GM21619 (cell line): ENCODE measurements around the gene PGBD5.
A peak's percentile ranks its signal among the peaks of the same experiment; 100 is the strongest.
"Not testable (repeated sequence)": the region's sequence is repeated elsewhere in the genome, so short reads cannot be mapped to it uniquely, and the experiment has no call there.

ENCODE experiments used
- ATAC-seq: cut with Tn5 transposase; IDR thresholded peaks from one replicate; pipeline ENCODE4 v1.9.1; 2021; ENCODE audit not compliant: unreplicated experiment

PGBD5 gene, protein sequence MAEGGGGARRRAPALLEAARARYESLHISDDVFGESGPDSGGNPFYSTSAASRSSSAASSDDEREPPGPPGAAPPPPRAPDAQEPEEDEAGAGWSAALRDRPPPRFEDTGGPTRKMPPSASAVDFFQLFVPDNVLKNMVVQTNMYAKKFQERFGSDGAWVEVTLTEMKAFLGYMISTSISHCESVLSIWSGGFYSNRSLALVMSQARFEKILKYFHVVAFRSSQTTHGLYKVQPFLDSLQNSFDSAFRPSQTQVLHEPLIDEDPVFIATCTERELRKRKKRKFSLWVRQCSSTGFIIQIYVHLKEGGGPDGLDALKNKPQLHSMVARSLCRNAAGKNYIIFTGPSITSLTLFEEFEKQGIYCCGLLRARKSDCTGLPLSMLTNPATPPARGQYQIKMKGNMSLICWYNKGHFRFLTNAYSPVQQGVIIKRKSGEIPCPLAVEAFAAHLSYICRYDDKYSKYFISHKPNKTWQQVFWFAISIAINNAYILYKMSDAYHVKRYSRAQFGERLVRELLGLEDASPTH

DNA sequence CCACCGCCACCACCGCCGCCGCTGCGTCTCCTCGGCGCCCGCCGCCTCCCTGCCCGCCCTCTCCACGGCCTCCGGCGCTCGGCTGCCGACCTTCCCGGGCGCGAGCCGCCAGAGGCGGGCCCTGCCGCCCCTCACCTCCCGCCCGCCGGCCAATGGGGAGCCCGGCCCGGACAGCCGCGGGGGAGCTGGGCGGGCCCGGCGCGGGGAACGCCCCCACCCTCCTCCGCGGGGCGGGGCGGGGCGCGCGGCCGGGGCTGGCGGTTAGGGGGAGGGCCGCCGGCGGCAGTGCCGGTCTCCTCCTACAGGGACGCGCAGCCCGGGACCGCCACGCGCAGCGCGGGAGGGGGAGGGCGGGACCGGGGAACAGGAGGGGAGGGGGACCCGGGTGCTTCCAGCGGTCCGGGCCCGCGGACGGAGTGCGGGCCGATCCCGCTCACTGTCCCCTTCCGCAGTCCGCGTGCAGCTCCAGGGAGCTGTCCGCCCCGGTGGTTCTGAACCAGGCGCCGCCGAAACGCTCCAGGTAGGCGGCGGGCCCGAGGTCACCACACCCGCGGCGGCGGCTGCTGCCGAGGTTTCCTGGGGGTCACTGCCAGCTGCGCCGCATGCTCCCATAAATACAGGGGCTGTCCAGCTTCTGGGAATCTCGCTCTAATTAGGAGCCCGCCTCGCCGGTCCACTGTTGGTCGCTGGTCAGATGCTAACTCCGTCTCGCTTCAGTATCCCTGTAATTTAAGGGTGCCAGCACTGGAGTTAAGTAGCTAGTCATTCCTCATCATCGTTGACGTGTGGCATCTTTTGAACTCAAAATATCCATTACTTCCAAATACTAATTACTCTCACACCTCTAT is at the start of gene PGBD5:
Gene PGBD5, minus strand, starts transcription at position 87 of the 848 bp plus-strand sequence. CDS start 404 bp downstream, outside the sequence.
- peak; percentile 84 for ATAC-seq

DNA sequence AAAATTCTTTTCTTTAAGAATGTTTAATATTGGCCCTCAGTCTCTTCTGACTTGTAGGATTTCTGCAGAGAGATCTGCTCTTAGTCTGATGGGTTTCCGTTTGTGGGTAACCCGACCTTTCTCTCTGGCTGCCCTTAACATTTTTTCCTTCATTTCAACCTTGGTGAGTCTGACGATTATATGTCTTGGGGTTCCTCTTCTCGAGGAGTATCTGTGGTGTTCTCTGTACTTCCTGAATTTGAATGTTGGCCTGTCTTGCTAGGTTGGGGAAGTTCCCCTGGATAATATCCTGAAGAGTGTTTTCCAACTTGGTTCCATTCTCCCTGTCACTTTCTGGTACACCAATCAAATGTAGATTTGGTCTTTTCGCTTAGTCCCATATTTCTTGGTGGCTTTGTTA is 48.8 kb upstream of the PGBD5 start:
- not testable (repeated sequence) for ATAC-seq

DNA sequence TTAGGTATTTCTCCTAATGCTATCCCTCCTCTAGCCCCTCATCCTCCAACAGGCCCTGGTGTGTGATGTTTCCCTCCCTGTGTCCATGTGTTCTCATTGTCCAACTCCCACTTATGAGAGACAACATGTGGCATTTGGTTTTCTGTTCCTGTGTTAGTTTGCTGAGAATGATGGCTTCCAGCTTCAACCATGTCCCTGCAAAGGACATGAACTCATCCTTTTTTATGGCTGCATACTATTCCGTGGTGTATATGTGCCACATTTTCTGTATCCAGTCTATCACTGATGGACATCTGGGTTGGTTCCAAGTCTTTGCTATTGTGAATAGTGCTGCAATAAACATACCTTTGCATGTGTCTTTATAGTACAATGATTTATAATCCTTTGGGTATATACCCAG is 44.6 kb upstream of the PGBD5 start:
- not testable (repeated sequence) for ATAC-seq

DNA sequence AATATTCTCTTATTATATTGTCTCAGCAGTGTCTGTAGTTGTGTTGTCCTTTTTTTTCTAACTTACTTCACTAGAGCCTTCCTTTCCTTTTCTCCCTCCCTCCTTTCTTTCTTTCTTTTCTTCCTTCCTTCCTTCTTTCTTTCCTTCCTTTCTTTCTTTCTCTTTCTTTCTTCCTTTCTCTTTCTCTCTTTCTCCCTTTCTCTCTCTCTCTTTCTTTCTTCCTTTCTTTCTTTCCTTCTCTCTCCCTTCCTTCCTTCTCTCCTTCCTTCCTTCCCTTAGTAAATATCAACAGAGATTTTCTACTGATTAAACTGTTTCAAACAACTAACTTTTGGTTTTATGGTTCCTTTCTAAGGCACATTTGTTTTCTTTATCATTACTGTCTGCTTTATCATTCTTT is 43.1 kb upstream of the PGBD5 start:
- ATAC-seq: no peak

DNA sequence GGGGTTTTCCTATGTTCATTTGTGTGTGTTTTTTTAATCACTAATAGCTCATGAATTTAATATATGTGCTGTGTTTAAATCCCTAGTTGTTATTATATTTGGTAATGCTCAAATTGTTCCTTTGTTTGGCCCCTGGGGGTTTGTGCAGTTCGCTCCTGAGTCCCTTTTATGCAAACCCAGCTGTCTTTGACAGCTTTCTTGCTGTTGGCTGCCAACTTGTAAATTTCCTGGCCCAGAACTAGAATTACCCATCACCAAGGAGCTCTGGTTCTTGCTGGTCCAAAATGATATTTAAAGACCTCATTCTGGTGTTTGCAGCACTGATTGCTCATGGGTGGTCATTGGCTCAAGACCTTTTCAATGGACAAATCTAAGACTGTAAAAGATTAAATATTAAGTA is 39.6 kb upstream of the PGBD5 start:
- no peak for ATAC-seq

DNA sequence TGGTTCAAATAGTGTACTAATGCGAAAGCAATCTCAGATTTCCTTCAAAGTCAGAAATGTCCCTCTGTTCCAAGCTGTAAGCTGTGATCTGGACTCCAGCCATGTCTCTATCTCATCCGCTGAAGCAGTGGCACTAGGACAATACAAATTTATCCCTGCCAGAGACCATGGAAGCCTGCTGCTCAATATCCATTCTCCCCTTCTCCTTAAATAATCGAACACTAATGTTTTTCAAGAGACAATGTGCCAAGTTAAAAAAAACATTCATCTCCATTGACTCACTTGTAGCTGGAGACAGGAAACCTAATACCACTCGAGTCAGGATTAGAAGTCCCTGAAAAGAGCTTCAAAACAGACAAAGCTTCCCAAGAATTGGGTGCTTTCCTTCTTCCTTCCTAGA is 38.5 kb upstream of the PGBD5 start:
- ATAC-seq: no peak

DNA sequence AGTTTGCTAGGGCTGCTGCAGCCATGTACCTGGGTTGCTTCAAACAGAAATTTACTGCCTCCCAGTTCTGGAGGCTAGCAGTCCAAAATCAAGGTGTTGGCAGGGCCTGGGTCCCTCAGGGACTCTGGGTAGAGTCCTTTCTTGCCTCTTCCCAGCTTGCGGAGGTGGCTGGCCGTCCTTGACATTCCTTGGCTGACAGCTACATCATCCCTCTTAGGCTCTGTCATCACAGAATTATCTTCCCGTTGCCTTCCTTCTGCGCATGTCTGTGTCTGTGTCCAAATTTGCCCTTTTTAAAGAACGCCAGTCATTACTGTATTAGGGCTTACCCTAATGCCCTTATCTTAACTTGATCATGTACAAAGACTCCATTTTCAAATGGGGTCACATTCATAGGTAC is 37.6 kb upstream of the PGBD5 start:
- no peak for ATAC-seq

DNA sequence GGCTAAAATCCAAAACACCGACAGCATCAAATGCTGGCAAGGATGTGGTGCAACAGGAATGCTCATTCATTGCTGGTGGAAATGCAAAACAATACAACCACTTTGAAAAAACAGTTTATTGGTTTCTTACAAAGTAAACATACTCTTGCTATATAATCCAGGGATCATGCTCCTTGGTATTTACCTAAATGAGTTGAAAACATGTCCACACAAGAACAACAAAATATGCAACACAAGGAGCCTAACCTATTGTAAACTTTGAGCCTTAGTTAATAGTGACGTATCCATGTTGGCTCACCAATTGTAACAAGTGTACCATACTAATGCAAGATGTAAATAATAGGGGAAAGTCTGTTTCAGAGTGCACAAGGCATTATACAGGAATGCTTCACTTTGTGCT is 37.2 kb upstream of the PGBD5 start:
- ATAC-seq: no peak

DNA sequence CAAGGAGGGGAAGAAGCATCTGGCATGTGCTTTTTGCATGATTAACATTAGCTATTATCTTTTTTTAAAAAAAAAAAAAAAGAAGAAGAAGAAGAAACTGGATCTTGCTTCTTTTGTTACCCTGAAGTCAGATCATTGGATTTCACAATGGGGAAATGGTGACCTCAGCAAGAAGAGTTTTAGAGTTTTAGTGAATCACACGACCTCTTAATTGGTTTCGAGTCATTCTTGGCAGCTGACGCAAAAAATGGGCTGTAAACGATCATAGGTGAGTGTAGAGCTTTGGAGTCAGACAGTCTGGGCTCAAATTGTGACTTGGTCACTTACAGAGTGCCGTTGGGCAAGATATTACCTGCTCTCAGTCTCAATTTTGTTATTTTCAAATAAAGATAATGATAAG is 33.3 kb upstream of the PGBD5 start:
- no peak for ATAC-seq

DNA sequence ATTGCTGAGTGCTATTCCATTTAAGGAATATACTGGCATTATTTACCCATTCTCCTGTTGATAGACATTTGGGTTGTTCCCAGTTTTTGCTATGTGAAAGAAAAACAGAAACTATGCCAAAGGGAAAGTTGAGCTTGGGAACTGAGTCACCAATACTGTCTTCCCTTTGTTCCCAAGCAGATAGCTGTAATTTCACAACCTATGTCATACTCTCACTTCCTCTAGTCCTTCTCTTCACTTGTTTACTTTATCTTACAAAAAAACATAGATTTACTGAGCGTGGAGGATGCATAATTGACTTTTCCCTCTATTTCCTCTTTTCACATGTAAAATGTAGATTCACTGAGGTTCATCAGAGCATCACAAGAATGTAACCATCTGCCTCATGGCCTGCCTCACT is 32.4 kb upstream of the PGBD5 start:
- ATAC-seq: no peak

DNA sequence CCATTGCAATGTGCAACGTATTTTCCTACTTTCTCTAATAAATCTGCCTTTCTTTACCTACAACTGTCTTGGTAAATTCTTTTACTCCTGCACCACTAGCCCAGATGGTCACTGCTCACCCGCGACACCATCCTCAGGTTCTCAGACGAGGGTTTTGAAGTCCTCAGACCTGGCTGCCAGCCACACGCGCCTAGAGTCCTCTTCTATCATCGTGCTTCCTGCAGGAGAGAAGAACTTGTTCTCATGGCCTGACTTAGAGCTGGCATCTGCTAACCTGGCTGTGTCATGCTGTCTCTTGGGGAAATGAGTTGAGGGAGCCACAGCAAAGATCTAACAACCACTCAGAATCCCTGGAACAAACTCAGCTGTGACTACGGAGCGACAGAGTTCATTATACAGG is 30.3 kb upstream of the PGBD5 start:
- ATAC-seq: no peak

DNA sequence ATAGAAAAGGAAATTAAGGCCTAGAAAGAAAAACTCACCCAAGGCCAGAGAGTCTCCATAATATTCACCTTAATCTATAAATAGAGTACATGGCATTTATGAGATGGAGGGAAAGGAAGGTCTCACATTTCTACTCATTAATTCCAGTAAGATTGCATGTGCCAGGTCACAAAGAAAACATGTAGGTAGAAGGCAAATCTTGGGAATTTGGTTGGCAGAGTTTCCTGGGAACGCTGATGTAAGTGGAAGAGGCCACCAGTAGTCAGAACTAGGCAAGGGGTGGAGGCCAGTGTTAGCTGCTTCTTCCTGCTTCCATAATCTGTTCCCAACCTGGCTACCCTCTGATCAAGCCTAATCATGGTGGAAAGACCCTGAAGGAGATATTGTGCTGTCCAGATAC is 29.2 kb upstream of the PGBD5 start:
- ATAC-seq: no peak

DNA sequence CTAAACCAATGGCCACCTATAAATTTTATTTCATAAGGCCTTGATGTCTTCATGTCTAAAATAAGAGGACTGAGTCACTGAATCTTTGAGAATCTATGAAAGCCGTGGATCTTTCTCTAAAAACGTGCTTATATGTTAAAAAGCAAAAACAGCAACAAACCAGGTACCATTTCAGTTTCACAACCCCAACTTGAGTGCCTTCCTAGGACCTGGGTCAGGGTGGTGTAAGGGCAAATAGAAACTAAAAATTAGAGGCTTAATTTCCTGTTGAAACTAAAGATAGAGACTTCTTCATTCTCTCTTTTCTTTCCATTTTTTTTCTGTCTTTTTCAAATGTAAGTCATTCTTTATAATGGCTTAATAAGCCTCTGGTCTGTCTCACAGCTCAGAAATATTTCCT is 27.2 kb upstream of the PGBD5 start:
- ATAC-seq: no peak

DNA sequence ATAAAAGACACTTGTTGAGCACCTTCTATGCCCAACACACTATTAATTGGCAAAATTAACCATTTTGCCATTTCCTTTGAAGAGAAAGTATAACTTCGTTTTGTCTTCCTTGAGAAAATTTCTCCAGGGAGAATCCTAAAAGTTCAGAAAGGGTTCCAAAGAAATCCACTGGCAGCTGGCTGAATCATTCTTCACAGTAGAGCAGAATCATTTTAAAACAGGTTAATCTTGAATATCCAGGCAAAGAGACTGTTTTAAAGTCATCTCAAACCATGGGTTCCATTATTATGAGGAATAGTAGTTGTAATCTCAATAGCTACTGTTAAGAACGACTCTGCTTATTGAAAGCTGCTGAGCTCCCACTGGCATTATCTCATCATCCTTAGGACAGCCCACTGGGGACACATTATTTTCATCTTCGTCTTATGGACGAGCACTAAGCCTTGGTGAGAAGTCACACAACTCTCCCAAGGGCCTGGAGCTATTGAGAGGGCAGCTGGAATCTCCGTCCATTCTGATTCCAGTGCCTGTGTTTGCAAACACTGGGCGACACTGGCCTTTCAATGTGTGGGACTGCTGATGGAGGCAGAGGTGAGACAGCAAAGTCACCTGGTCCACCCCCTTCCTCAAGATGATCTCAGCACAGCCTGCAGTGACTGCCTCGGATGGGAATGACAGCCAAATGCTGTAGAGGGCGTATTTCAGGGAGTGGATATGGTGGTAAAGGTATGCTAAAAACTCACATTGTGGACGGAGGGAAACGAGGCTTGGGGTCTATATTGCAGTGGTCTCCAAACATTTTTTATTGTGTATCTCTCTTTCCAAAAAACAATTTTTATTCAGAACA is 15.3 kb upstream of the PGBD5 start:
- ATAC-seq: no peak

DNA sequence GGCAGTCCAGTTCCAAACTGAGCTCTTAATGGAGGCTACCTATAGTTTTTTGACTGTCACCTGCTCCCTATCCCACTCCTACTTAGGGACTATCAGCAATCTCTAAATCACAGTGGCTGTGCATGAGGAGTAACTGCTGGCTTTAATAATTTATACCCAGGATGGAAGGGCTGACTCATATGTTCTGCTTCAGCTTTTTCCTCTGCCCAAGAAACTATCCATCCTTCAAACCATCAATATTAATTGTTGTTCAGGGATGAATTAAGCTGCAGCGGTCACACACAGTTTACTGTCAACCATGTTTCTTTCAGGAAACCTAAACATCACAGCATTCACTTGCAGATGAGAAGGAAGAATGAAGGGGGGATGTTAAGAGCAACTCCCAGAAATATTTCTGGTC is 9.0 kb upstream of the PGBD5 start:
- ATAC-seq: no peak

DNA sequence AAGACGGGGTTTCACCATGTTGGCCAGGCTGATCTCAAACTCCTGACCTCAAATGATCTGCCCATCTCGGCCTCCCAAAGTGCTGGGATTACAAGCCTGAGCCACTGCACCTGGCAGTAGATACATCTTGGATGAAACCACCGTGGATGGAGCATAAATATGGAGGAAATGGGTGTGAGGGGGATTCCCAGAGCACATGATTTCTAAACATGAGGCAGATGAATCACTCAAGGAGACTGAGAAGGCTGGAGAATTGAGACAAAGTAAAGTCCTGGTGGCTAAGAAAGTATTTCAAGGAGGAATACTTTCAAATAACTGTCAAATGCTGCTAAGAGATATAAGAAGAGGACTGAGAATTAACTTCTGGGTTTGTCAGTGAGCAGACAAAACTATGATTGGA is 5.4 kb upstream of the PGBD5 start:
- no peak for ATAC-seq

DNA sequence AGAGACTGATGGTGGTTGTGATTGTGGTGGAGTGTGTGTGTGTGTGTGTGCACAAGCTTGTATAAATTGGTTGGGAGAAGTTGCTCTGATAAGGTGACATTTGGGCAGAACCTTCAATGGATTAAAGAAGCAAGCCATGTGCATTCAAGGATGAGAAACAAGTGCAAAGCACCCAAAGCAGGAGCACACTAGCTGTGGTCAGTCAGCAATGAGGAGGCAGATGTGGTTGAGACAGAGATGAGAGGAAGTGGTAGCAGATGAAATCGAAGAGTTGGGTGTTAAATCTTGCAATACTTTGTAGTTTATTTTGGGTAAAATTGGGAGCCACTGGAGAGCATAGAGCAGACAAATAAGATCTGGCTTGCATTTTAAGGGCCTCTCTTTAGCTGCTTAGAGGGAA is 4.4 kb upstream of the PGBD5 start:
- no peak for ATAC-seq

DNA sequence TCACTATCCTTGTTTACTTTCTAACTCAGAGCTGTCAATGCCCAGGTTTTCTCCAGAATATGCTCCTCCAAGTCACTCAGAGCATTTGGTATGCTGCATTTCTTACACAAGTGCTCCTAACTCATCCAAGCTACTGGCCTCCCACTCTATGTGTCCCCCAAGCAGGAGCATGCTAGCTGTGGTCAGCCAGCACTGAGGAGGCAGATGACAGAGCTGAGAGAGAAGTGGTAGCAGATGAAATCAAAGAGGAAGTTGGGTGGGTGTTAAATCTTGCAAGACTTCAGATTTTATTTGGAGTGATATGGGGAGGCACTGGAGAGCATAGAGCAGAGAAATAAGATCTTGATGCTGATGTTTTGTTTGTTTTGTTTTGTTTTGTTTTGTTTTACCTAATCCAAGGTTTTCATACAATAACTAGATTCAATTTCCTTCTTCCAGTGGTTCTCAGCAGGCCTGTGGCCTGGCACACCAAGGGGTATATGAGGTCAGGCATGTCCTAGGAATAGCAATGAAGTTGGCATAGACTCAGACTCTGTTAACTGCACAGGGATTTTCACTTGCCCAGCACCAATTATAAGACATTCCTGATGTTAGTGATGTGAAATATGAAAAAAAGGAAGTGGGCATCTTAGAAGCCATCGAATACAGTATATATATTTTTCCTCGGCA is 3.1 kb upstream of the PGBD5 start:
- ATAC-seq: no peak

DNA sequence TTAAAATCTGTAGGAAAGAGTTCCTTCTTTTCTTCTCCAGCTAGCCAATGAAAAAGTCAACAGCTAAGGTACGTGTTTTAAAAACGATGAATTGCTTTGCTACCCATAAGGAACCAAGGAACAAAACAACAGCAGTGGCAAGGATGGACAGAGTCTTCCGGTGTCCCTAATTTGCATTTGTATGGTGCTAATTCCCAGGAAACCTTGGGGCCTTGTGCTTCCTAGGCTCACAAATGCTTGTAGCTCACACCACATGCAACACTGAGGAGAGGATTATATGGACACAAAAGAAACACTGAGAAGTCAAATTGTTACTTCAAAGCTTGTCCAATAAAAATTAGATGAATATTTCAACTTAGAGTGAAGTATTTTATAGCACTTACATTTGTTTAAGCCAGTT is 1.8 kb upstream of the PGBD5 start:
- ATAC-seq: no peak

DNA sequence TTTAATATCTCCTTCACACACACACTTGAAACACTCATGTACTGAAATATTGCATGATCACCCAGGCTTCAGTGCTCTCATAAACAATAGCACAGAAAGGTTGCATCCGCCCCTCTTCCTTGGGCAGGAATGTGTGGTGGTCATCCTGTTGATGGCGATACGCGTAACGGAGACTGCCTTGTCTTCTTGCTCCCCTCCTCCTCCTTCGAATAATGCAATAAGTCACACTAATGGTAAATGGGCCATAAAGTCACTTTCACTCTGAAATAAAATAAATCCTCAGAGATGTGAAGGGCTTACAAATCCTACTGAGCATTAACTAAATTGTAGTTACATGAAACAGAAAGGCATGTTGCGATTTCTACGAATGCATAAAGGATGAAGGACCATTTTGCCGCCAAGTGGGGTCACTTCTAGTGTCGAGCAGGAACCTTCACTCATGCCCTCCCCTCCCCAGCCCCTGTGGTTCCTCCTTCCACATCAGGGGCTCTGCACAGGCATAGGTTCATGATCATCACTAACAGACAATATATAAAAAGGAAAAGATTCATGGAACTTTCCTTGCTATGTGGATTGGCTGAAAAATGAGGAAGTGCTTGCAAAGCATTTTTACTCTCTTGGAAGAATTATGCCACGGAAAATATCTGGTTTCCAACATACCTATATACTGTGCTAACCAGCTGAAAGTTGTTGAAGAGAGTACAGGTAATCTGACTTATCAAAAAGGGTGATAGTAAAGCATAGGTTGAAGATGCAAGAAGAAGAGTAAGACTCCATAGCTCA is 1.2 kb upstream of the PGBD5 start:
- ATAC-seq: no peak
